ACC112 (cell line): ENCODE results near the gene EBF4.

Source experiments
- H2AFZ ChIP-seq: fragments of 200-600 bp; sonication (generic); one replicate; pipeline ENCODE4 v1.6.0; 2017; ENCODE audit warnings: antibody characterized with exemption, low read length; ENCODE audit not compliant: unreplicated experiment
- H3K27ac ChIP-seq: fragments of 200-600 bp; sonication (generic); 2 replicates; pipeline ENCODE4 v1.5.1; 2014; ENCODE audit warnings: low read depth, mild to moderate bottlenecking, antibody characterized with exemption, low read length, moderate library complexity
- H3K27me3 ChIP-seq: fragments of 200-600 bp; sonication (generic); 2 replicates; pipeline ENCODE4 v1.6.1; 2014; ENCODE audit warnings: mild to moderate bottlenecking, antibody characterized with exemption, low read length, moderate library complexity, mixed read lengths; ENCODE audit not compliant: insufficient read depth
- H3K36me3 ChIP-seq: fragments of 200-600 bp; sonication (generic); 2 replicates; pipeline ENCODE4 v1.6.1; 2016; ENCODE audit warnings: mild to moderate bottlenecking, antibody characterized with exemption, low read length, moderate library complexity, mixed read lengths; ENCODE audit not compliant: insufficient read depth
- H3K4me1 ChIP-seq: fragments of 200-600 bp; sonication (generic); one replicate; pipeline ENCODE4 v1.6.1; 2016; ENCODE audit warnings: low read length, mixed read lengths; ENCODE audit not compliant: insufficient read depth, unreplicated experiment, control insufficient read depth
- H3K4me3 ChIP-seq: fragments of 200-600 bp; sonication (generic); 2 replicates; pipeline ENCODE4 v1.5.1; 2014; ENCODE audit warnings: mild to moderate bottlenecking, low read depth, low read length
- H3K79me2 ChIP-seq: fragments of 200-600 bp; sonication (generic); one replicate; pipeline ENCODE4 v1.6.0; 2016; ENCODE audit warnings: low read length; ENCODE audit not compliant: control insufficient read depth, unreplicated experiment, insufficient read depth

Gene EBF4

DNA sequence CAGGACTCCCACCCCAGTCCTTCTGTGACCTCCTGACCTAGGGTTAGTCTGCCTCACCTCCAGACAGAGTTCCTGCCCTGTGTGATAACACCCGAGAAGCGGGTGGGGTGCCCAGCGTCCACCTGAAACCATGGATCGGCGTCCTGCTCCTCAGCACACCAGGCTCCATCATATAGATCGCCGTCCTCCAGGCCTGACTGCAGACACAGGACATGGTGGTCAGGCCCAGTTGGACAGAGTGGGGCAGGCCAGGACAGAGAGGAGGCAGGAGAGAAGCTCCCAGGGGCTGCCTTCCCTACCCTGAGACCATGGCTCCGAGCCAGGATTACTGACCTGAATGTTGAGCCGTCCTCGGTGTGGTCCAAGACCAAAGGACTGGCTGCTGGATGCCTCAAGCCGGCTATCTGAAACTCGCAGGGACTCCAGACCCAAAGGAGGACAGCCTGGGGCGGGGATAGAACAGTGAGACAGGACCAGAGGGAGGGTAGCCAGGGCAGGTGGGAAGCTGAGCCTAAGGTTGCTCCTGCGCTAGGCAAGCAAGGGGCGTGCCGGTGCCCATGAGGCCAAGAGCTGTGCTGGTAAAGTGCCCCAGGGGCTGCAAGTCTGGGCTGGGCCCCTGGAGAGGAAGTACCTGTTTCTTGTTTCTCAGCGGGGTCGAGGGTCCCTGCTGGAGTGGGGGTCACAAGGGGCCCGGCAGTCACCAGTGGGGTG, 105.7 kb downstream of the EBF4 start:
- Histone ChIP-seq H3K4me1 (no peaks in the 10 kb centered on the region), H3K27me3 (peaks cover 63% of the 10 kb centered on the region), H3K27ac (no peak overlapping the region), H2AFZ (no peak overlapping the region), H3K4me3 (no peak overlapping the region), H3K36me3 (no peaks in the 10 kb centered on the region), H3K79me2 (no peaks in the 10 kb centered on the region)

- Histone ChIP-seq H3K27ac (no peak overlapping the region), H3K27me3 (peaks cover 61% of the 10 kb centered on the region), H3K79me2 (no peaks in the 10 kb centered on the region), H2AFZ (no peak overlapping the region), H3K36me3 (no peaks in the 10 kb centered on the region), H3K4me3 (no peak overlapping the region), H3K4me1 (no peaks in the 10 kb centered on the region)
Observed at GRCh38 chr20:2798814-2799213, 106.2 kb downstream of the EBF4 start.

DNA sequence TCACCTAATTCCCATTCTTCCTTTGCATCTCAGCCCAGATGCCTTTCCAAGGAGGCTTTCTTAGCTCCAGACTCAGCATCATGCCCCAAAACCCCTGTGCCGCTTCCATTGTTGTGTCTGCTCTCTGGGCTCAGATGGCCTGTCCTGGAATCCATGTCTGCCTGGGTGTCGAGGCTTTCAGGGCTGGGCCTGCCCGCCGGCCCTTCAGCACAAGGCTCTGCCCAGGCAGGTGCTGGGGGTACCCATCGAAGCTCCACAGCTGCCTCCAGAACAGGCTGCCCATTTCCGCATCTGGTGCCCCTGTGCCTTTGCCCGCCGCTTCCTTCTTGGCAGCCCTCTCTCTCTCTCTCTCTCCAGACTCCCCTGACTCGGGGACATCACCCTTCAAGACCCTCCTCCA, 106.7 kb downstream of the EBF4 start:
- Histone ChIP-seq H3K27me3 (peaks cover 61% of the 10 kb centered on the region), H3K79me2 (no peaks in the 10 kb centered on the region), H3K36me3 (no peaks in the 10 kb centered on the region), H3K4me1 (no peaks in the 10 kb centered on the region), H2AFZ (no peak overlapping the region), H3K4me3 (peak overlapping the region; percentile 68; the same call in 1 of the 2 replicates), H3K27ac (no peak overlapping the region)

DNA sequence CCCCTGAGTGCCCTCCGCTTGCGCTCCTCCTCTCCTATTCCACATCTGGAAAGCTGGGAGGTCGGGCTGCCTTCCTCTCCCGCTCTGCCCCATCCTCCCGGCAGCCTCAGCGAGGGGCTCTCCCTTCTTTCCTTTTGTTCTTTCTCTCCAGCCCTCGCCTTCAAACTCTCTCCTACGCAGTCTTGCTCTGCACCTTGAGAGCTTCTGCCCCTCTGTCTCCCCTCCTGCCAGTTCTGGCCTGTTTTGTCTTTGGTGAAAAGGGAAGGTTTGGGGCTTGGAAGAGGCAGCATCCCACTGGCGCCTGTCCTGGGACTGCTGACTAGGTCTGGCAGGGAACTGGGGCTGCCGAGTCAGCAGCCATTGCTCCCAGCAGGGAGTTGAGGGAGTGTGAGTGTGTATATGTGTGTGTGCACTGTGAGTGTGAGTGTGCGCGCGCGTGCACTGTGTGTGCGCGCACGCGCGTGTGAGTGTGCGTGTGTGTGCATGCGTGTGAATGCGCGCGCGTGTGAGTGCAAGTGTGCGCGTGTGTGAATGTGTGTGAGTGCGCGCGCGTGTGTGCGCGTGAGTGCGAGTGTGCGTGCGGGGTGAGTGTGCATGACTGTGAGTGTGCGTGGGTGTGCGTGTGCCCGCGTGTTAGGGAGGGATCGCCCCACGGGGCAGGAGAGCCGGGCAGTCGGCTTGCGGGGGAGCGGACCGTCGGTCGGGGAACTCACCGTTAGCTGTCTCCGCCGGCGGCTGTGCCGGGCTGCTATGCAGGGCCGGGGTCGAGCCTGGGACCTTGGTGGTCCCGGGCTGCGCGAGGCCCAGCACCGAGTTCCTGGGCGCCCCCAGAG, 107.3 kb downstream of the EBF4 start:
- H3K36me3 ChIP-seq: no peaks in the 10 kb centered on the region
- H3K27ac ChIP-seq: no peak overlapping the region
- H2AFZ ChIP-seq: no peak overlapping the region
- peaks cover 61% of the 10 kb centered on the region for H3K27me3 ChIP-seq
- H3K4me1 ChIP-seq: no peaks in the 10 kb centered on the region
- peak overlapping the region; percentile 68 for H3K4me3 ChIP-seq
- H3K79me2 ChIP-seq: no peaks in the 10 kb centered on the region

DNA sequence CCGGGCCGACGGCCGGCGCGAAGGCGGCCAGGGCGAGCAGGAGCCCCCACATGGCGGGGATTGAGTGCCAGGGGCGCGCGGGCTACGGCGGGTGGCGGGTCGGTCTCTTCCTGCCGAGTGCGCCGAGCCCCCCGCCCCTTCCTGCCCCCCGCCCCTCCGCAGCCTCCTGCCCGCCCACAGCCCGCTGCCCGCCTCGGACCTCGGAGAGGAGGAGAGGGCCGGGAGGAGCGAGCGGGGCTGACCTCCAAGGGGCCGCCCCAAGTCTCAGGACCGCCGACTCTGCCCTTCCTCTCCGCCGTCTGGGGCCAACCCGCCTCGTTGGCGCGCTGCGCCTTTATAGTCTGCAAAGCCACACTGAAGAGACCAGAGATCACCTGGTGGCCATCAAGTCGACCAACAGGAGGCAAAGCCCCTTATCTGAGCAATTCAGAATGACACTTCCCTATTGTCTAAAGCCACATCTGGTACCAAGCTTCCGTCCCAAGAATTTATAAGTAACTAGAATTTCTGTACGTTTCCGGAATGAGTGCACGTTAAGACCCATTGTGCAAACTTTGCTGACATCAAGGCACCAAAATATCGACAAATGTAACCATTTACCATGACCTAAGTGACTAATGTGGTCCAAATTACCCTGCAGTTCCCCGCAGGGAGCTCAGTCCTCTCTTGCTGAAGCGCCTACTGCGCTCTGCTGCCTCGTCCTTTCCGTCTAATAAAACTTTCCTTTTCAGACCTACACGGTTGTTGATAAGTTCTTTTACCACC, 108.1 kb downstream of the EBF4 start, which contains the start of gene CPXM1:
TSS of gene CPXM1 (minus strand) at position 107 of the 765 bp plus-strand sequence. CDS start at position 52, 55 bp downstream.
- Histone ChIP-seq H3K79me2 (no peaks in the 10 kb centered on the region), H3K27ac (no peak within 1 kb of the TSS), H3K36me3 (no peaks in the 10 kb centered on the region), H3K4me3 (peak within 1 kb of the TSS; percentile 68), H3K27me3 (peaks cover 61% of the 10 kb centered on the region), H3K4me1 (no peaks in the 10 kb centered on the region), H2AFZ (no peak within 1 kb of the TSS)

GRCh38 chr20:2801286-2801728, 108.7 kb downstream of the EBF4 start:
- H3K27me3 ChIP-seq: peaks cover 65% of the 10 kb centered on the region
- no peaks in the 10 kb centered on the region for H3K36me3 ChIP-seq
- H2AFZ ChIP-seq: no peak overlapping the region
- no peak overlapping the region for H3K27ac ChIP-seq
- no peaks in the 10 kb centered on the region for H3K79me2 ChIP-seq
- H3K4me1 ChIP-seq: no peaks in the 10 kb centered on the region
- H3K4me3 ChIP-seq: no peak overlapping the region

DNA sequence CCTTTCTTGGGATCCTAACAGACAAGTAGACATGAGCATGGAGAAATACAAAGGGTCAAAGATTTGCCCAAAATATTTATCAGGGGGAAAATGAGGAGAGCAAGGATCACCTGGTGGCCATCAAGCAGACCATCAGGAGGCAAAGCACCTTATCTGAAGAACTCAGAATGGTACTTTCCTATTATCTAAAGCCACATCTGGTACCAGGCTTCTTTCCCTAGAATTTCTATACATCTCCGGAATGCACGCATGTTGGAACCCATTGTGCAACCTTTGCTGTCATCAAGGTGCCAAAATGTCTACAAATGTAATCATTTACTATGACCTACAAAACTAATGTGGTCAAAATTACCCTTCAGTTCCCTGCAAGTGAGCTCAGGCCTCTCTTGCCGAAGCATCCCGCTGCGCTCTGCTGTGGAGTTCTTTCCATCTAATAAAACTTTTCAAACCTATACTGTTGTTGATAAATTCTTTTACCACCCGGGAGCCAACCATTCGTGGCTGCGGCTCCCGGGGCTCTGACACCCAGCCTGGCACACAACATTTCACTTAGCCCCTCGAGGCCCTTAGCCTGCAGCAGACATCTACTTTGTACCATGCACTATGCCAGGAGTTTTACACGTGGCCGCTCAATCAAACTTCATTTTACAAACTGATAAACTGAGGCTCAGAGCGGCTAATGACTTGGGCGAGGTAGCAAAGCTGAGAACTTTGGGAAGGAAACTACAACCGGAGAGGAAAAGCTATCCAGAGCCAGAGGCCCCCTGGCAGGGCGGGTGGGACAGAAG, 111.7 kb downstream of the EBF4 start:
- H2AFZ ChIP-seq: no peak overlapping the region
- no peaks in the 10 kb centered on the region for H3K4me1 ChIP-seq
- H3K27ac ChIP-seq: no peak overlapping the region
- no peaks in the 10 kb centered on the region for H3K79me2 ChIP-seq
- H3K4me3 ChIP-seq: no peak overlapping the region
- peaks cover 77% of the 10 kb centered on the region for H3K27me3 ChIP-seq
- no peaks in the 10 kb centered on the region for H3K36me3 ChIP-seq

- Histone ChIP-seq H3K36me3 (no peaks in the 10 kb centered on the region), H3K4me3 (no peak overlapping the region), H2AFZ (no peak overlapping the region), H3K4me1 (no peaks in the 10 kb centered on the region), H3K79me2 (no peaks in the 10 kb centered on the region), H3K27me3 (peaks cover 68% of the 10 kb centered on the region), H3K27ac (no peak overlapping the region)
Observed at GRCh38 chr20:2804852-2805688, 112.5 kb downstream of the EBF4 start.

DNA sequence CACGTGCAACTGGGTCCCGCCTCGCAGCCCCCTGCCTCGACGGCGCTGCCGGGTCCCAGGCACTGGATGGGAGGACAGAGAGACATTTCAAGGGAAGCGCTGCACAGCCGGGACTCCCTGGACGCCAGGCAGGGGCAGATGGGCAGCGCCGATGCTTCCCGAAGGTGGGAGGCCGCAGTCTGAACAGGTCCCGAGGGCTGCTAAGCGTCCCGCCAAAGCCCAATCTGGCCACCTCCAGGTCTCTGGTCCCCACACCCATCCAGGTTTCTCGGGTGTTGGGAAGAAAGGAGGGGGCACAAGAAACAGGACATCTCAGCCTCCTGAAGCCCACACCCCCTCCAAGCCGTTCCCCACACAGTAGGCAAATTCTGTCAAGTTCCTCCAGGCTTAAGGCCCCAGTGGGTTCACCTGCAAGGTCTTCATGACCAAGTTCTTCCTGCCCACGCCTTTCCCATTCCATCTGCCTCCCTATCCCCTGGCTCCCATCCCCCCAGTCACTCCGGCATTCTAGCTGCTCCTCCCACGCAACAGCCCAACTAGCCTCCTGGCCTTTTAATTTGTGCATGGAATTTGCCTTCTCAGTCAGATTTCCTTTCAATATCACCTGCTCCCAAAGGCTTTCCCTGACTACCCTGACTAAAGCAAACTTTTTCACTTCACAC, 113.2 kb downstream of the EBF4 start:
- Histone ChIP-seq H2AFZ (no peak overlapping the region), H3K27ac (no peak overlapping the region), H3K4me1 (no peaks in the 10 kb centered on the region), H3K27me3 (peaks cover 61% of the 10 kb centered on the region), H3K79me2 (no peaks in the 10 kb centered on the region), H3K4me3 (no peak overlapping the region), H3K36me3 (no peaks in the 10 kb centered on the region)
